HG03460 (cell line): ENCODE data around the gene MRGPRG.

Source experiments
- ATAC-seq: cut with Tn5 transposase; IDR thresholded peaks from one replicate; pipeline ENCODE4 v1.9.1; 2021; ENCODE audit not compliant: unreplicated experiment

Gene MRGPRG

DNA sequence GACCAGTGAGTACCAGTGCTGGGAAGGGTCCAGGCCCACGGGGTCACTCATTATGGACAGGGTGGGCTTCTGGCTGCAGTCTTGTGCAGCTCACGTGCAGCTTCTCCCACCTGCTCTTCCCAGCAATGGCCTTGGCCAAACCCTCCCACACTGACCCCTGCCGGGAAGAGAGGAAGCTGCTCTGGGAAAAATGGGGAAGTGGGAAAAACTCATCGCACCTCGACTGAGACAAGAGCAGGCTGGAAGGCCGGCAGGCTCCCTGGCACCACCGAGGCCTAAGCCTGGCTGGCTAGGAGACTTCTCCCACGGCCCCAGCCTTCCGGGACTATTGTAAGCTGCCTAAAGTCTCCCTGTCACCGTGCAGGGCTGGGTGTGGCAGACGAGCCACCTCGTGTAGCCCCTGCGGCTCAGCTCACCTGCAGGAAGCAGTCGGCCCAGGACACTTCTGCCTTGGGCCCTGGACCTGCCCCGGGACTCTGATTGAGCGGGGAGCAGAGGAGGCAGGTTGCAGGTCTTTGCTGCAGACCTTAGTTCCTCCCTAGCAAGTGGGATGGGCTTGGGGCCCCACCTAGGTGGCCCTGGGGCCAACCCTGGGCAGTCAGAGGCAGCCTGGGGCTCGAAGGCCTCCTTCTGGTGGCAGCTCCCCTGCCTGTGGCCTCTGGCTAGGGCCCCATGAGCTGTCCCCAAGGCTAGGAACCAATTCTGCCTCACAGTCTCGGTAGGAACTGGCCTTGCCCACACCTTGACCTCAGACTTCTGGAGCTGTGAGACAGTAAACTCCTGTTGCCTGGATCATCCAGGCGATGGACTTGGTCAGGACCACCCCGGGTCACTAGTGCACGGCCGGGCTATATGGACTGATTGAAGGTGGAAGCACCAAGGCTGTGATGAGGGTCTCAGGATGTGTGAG lies 23.1 kb downstream of the MRGPRG start:
- ATAC-seq: no peak

DNA sequence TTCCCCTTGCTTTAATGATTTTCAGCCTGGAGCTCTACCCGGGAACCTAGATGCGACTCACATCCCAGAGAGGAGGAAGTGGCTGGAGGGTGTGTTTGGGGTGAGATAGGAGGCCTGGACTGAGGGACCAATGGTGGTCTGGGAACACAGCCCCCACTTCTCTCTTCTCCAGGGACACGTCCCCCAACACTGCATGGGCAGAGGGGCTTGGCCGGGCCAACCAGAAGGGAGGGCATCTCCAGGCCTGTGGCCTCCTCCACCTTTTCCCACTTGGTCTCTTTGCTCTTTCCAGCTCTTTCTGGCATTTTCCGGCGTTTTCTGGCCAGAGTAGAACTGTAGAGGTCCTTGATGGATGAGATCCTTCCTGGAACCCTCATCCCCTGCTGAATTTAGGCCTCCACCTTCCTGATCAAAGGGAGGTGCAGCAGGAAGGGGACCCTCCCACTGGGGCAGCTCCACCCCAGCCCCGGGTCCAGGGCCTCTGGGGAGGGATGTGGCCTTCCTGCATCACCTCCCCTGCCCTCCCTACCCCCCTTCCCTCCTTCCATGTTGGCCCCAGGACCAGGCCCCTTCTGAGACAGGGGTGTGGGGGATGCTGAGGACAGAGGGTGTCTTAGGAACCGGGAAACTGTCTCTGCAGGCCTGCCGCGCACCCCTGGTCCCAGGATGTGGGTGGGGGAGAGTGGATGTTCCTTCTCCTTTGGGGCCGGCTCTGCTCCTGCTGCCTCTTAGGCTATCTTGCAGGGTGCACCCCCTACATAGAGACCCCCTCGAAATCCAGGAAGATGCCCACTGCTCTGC lies 24.4 kb downstream of the MRGPRG start:
- ATAC-seq: no peak

DNA sequence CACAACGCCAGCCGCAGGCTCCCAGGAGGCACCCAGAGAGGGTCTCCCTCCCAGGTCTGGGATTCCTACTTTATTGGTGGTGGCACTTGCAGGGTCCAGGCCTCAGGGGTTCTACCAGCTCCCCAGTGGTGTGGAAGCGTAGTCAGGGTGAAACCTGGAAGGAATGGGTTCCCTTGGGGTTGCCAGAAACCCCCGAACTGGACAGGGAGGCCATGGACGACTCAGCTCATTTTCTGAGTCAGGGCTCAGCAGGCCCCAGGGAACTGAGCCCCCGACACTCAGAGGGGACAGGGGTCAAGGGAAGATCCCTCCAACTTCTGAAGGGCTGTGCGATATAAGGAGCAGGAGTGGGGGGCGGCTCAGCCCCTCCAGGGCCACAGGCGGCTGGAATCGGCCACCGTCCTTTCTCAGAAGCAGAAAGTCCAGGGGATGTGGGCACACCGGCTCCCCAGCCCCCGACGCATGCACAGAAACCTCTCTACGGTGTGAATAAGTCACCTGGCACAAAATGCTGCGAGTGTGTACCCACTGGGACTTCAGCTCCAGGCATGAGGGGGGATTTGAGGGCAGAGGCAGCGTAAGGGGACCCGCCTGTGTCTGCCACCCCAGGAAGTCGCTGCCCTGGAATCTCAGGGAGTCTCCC lies 25.1 kb downstream of the MRGPRG start:
- ATAC-seq: no peak

DNA sequence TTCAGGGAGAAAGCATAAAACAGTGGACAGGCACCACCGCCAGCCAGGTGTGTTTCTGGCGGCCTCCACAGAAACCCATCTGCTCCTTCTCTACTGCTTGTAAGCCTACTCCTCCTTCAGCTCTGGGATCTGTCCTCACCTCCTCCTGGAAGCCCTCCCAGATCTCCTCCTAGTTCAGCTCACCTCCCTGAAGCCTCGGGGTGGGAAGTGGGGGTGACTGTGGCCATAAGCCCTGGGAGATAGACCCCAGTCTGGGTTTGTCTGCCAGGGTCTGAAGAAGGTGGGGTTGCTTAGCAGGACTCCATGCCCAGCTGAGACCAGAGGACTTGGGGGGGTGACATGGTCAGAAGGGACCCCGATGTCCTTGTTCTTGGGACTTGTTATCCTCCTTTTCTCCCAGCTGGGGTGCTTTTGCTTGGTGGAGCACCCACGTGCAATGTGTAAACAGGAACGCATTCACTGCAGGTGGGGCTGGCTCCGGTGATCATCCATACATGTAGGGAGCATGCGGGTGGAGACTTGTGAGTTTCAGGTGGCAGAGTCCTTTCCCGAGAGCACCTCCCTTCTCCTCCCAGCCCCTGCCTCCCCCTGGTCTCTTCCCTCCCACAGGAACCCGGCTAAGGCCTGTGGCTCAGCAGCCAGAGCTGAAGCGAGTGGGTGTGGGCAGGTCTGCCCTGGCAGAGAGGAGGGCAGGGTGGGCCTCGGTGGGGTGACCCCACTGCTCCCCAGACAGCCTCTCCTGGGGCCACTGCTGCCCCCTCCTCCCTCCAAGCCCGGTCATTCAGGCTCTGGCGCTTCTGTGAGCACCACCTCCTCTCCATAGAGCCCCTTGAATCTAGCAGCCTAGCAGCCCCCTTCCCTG lies 25.9 kb downstream of the MRGPRG start:
- no peak for ATAC-seq

DNA sequence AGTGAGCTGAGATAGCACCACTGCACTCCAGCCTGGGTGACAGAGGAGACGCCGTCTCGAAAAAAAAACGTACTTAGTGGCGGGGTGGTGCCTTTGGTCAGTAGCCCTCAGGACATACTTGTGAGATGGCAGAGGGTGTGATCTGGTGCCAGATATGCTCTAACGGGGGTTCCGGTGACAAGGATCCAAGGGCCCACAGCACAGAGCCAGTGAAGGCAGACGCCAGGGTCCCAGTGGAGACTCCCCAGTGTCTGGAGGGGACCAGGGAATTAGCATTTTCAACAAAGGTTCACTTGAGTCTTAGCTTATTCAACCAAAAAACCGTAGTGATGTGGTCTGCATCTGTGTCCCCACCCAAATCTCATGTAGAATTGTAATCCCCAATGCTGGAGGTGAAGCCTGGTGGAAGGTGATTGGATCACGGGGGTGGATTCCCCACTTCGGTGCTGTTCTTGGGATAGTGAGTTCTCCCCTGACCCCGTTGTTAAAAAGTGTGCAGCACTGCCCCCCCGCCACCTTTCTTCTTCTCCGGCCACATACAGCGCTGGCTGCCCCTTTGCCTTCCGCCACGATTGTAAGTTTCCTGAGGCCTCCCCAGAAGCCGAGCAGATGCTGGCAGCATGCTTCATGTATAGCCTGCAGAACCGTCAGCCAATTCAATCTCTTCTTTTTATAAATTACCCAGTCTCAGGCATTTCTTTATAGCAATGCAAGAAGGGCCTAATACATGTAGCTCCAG lies 26.9 kb downstream of the MRGPRG start:
- ATAC-seq: no peak

DNA sequence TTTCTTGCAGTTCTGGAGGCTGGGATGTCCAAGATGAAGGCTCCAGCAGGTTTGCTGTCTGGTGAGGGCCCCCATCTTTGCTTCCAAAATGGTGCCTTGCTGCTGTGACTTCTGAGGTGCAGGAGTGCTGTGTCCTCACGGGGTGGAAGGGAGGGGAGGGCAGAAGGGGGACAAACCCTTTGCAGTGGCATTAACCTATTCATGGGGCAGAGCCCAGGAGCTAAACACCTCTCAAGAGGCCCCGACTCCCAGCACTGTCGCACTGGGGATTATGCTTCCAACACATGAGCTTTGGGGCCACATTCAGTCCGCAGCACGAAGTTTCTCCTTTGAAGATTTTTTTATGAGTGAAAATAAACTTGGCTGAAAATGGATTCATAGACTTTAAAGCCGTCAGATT lies 28.0 kb downstream of the MRGPRG start:
- no peak for ATAC-seq

DNA sequence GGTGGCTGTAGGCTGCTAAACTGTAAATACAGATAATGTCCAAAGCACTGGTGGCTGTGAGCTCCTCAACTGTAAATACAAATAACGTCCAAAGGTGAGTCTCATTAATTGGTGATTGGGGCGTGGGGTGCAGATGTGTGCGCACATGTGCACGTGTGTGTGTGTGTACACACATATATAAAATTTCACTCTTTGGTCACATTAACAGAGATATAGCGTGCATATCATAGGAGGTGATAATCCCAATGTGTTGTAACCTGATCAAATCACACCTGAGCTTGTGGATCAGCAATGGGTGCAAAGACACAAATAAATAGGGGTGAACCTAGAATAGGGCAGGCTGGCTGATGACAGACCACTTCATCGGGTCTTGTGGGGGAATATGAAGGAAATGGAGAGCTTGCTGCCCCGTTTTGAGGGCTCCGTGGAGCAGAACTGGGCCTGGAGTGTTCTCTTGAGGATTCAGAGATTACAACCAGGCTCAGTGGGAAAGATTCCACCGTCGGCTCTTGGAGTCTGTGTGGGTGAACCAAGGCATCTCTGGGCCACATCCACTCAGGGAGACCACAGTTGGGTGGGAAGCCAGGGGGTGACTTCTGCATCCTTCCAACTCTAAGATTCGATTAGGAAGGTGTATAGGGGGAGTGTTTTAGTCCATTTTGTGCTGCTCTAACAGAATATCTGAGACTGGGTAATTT lies 28.6 kb downstream of the MRGPRG start:
- no peak for ATAC-seq

DNA sequence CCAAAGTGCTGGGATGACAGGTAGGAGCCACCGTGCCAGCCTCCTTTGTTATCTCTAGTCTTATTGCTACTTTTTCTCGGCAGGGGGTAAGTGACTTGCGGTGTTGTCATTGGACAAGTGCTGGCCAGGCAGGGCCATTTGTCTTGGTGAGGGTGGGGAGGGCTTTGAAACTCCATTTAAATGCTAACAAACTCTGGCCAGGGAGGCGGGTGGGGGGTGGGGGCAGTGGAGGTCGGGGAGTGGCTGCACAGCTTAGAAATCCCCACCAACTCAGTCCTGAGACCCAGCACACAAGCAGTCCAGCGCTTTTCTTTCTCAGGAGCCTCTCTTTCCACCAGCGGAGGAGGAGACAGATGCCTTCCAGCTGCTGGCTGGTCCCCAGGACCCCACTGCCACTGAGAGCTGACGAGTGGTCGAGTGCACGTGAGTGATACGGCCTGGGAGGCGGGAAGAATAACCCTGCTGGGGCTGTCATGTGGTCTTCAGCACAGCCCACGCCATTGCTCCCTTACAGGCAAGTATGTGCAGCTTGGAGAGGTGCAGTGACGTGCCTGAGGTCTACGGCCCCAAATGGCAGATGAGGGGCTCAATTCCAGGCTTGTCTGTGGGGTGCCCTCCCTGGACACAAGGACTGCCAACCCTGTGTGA lies 29.3 kb downstream of the MRGPRG start:
- ATAC-seq: no peak

DNA sequence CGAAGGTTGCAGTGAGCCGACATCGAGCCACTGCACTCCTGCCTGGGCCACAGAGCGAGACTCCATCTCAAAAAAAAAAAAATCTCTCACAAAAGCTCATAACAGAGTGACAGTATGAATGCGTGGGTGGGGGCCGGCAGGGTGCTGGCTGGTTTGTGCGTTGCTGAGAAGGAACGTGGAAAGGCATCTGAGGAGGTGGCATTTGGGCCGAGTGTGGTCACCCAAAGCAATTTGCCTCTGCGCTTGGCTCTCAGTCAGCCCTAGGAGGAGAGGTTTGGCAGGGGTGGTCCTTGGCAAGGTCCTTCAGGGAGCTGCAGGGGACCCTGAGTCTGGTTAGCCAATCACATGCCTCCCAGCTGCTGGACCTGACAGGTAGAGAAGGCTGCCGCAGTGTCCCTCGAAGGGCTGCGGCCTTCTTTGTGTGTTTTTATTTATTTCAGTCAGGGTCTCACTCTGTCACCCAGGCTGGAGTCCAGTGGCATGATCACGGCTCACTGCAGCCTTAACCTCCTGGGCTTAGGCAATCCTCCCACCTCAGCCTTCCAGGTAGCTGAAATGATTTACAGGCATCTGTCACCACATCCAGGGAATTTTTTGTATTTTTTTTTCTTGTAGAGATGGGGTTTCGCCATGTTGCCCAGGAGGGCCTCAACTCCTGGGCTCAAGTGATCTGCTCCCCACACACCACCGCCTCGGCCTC lies 30.0 kb downstream of the MRGPRG start:
- no peak for ATAC-seq

DNA sequence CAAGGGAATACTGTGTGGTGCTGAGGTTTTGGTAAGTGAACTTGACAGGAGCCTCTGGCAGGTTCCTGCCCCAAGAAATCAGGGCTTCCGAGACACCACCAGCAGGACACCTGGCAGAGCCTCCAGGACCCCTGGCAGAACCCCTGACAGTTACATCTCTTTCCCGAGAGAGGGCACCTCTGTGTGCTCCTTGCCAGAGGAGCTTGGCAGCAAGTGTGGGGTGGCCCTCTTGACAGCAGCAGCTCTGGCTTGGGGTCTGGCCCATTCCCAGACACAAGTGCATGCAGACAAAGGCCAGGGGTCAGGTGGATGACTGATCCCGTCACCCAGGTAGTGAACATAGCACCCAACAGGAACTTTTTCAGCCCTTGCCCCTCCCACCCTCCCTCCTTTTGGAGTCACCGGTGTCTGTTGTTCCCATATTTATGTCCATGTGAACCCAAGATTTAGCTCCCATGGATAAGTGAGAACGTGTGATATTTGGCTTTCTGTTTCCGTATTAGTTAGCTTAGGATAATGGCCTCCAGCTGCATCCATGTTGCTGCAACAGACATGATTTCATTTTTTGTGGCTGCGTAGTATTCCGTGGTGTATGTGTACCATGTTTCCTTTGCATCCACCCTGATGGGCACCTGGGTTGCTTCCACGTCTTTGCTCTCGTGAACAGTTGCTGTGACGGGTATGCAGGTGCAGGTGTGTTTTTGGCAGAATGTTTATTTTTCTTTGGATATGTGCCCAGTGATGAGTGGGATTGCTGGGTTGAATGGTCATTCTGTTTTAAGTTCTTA lies 32.3 kb downstream of the MRGPRG start:
- ATAC-seq: no peak

DNA sequence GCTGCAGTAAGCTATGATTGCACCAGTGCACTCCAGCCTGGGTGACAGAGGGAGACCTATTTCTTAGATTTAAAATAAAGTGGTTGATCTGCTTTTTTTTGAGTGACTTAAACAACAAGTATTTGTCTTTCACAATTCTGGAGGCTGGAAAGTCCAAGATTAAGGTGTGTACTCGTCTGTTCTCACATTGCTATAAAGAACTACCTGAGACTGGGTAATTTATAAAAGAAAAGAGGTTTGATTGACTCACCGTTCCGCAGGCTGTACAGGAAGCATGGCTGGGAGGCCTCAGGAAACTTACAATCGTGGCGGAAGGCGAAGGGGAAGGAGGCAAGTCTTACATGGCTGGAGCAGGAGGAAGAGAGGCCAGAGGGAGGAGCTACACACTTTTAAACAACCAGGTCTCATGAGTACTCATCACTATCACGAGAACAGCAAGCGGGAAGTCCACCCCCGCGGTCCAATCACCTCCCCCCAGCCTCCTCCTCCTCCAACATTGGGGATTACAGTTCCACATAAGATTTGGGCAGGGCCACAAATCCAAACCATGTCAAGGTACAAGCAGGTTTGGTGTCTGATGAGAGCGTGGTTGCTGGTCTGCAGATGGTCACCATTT lies 33.8 kb downstream of the MRGPRG start:
- ATAC-seq: no peak

DNA sequence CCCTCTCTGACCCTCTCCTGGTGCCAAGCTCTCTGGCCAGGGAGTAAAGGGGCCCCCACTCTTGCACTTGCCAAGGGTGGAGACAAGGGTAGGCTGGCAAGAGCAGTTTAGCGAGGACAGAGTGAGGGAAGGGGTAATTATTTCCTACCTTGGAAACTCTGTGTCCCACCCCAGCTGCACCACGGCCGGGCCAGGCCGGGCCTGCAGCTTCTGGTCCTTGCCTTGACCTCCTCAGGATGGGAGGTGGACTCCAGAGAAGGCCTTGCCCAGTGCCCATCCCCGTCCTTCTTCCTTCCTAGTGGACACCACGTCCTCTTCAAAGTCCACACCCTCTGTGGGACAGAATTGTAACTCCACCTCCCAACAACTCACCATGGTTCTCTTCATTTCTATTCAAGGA lies 35.1 kb downstream of the MRGPRG start:
- ATAC-seq: no peak

DNA sequence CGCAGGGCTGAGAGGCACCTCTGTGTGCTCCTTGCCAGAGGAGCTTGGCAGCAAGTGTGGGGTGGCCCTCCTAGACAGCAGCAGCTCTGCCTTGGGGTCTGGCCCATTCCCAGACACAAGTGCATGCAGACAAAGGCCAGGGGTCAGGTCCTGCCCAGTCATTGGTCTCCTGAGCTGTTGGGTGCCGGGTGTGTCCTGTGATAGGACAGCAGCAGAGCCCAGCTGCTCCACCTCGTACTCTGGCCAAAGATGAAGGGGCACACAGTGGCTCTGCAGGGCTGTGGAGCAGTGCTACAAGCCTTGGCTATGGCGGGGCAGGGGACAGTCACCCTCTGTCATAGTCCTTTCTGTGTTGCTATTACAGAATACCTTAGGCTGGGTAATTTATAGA lies 36.2 kb downstream of the MRGPRG start:
- ATAC-seq: no peak

DNA sequence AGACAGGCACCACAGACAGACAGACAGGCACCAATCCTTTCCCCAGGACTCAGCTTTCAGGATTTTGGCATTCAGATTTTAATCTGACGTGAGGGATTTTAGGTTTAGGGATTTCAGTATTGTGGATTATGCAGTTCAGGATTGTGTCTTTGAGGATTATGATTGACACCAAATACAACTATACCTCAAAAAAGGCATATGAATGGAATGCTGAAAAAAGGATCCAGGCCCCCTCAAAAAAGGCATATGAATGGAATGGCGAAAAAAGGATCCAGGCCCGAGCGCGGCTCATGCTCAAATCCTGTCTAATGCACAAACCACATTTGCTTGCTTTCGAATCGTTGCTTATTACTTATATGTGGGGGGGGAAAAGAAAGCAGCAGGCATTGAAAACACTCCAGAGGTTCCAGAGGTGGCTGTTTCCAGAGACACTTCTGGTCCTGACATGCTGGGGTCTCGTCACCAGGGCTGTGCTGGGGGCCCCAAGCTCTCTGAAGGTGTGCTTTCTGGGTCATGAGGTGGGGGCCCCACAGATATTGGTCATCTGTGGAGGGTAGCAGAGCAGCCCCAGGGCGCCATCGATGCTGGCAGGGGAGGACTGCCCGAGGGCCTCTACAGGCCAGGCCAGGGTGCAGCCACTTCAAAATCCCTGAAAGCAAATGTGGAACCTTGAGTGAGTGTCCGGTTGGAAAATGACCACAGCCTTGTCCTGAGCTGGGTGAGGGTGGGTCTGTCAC lies 36.7 kb downstream of the MRGPRG start:
- ATAC-seq: no peak

DNA sequence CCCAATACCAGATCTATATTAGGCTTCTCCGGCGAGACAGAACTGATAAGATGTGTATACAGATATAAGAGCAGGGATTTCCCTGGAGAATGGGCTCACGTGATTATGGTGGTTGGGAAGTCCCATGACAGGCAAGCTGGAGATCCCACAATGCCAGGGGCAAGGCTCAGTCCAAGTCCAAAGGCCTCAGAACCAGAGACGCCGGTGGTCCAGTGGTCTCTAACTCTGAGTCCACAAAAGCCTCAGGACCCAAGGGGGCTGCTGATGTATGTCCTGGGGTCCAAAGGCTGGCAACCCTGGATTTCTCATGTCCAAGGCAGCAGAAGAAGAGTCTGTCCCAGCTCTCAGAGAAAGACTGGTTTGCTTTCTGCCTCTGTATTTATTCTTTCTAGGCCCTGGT lies 37.7 kb downstream of the MRGPRG start:
- no peak for ATAC-seq

DNA sequence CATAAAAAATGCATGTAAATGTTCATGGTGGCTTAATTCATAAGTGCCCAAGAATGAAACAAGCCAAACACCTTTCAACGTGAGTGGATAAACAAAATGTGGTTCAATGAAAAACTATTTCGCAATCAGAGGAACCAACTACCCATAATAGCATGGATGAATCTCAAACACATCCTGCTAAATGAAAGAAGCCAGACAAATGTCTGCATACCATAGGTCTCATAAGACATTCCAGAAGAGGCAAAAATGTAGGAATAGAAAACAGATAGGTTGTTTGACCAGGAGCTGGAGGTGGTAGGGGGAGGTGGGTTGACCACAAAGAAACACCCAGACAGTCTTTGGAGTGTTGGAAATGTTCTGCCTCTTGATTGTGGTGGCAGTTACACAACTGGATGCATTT lies 40.3 kb downstream of the MRGPRG start:
- ATAC-seq: no peak

DNA sequence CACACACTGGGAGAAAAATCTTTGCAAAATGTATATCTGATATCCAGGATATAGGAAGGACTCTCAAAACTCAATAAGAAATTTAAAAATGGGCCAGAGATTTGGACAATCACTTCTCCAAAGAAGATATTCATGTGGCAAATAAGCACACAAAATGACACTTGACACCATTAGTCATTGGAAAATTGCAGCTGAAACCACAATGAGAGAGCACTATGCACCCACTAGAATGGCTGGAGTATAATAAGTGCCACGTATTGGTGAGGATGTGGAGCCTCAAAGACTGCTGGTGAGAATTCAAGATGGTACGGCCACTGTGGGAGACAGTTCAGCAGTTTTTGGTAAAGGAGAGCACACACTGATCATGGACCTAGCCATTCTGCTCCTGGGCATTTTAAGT lies 40.7 kb downstream of the MRGPRG start:
- no peak for ATAC-seq
